ENCODE data around the gene DSTYK. TPM values are rescaled to one million over a fixed set of nuclear protein-coding genes. Genes with fewer than 3 reads are reported as not detected.

The DSTYK gene
- total and polyA plus RNA-seq, 8 donors: 2.9 to 9.0 (median 4.4) TPM

- 34 to 36% methylated on average over 2 of the region's 2 CpGs for WGBS, 2 donors
- FAIRE-seq (no peak), ATAC-seq (peak in 1 of 4 donors; percentile 28), DNase-seq (no peak)
- H3K27me3 ChIP-seq: no peaks in the 10 kb centered on the region
- H3K9me3 ChIP-seq: no peaks in the 10 kb centered on the region
- peaks cover 0 to 12% (median 0%) of the 10 kb centered on the region in 3 donors for H3K4me1 ChIP-seq
- H3K4me3 ChIP-seq: peak overlapping the region in 1 of 4 donors; percentile 8
- peak overlapping the region in 1 of 4 donors; percentile 5 for H3K27ac ChIP-seq
- H3K36me3 ChIP-seq: peaks cover 0 to 3% (median 0%) of the 10 kb centered on the region in 3 donors
- intact Hi-C loops (cut with DNase I): loop anchor here in 1 of 3 donors (10.0 kb wide), 1 partner anchor 113 kb away; no protein-coding TSS in a partner anchor
- no peak for TF ChIP-seq CTCF (IDR thresholded peaks at IDR 0.05)
Observed at GRCh38 chr1:205142102-205142469, 69.4 kb downstream of the DSTYK start.

GRCh38 chr1:205141236-205142101 lies 70.0 kb downstream of the DSTYK start:
- Histone ChIP-seq H3K9me3 (no peaks in the 10 kb centered on the region), H3K4me3 (peak overlapping the region in 1 of 4 donors; percentile 8), H3K27ac (peak overlapping the region in 1 of 4 donors; percentile 5), H3K36me3 (no peaks in the 10 kb centered on the region), H3K27me3 (no peaks in the 10 kb centered on the region), H3K4me1 (peaks cover 0 to 12% (median 0%) of the 10 kb centered on the region in 3 donors)
- WGBS, 2 donors: 13 to 14% methylated on average over 12 of the region's 12 CpGs
- peak; percentile 54 to 77 (median 72) for TF ChIP-seq CTCF (IDR thresholded peaks at IDR 0.05)
- FAIRE-seq (no peak), DNase-seq (peak; percentile 53 to 77 (median 67)), ATAC-seq (peak; percentile 82 to 94 (median 92))
- intact Hi-C loops (cut with DNase I): loop anchor here in 1 of 3 donors (10.0 kb wide), 1 partner anchor 113 kb away; no protein-coding TSS in a partner anchor

GRCh38 chr1:205140113-205140512 lies 71.4 kb downstream of the DSTYK start:
- ATAC-seq (no peak), FAIRE-seq (no peak), DNase-seq (no peak)
- H3K36me3 ChIP-seq: no peaks in the 10 kb centered on the region
- no peaks in the 10 kb centered on the region for H3K27me3 ChIP-seq
- no peak overlapping the region for H3K4me3 ChIP-seq
- peaks cover 0 to 12% (median 0%) of the 10 kb centered on the region in 3 donors for H3K4me1 ChIP-seq
- no peak overlapping the region for H3K27ac ChIP-seq
- TF ChIP-seq CTCF (IDR thresholded peaks at IDR 0.05): no peak
- intact Hi-C loops (cut with DNase I): loop anchor here in 1 of 3 donors (10.0 kb wide), 1 partner anchor 115 kb away; no protein-coding TSS in a partner anchor
- 79 to 86% methylated on average over 4 of the region's 4 CpGs for WGBS, 2 donors
- no peaks in the 10 kb centered on the region for H3K9me3 ChIP-seq

- no peak for ATAC-seq
- 61 to 69% methylated on average over 3 of the region's 3 CpGs for WGBS, 2 donors
- intact Hi-C loops (cut with DNase I): loop anchor here in 1 of 3 donors (10.0 kb wide), 1 partner anchor 153 kb away; no protein-coding TSS in a partner anchor
- TF ChIP-seq CTCF (IDR thresholded peaks at IDR 0.05): no peak
- no peaks in the 10 kb centered on the region for H3K9me3 ChIP-seq
- no peaks in the 10 kb centered on the region for H3K36me3 ChIP-seq
- H3K4me1 ChIP-seq: peaks cover 0 to 8% (median 0%) of the 10 kb centered on the region in 3 donors
- no peak overlapping the region for H3K4me3 ChIP-seq
- H3K27me3 ChIP-seq: no peaks in the 10 kb centered on the region
- DNase-seq: no peak
- no peak for FAIRE-seq
- H3K27ac ChIP-seq: no peak overlapping the region
Observed at GRCh38 chr1:205137901-205138300, 73.6 kb downstream of the DSTYK start.
